DND-41 (cell line): ENCODE data around the gene AGRN.
"Not testable (repeated sequence)": the region's sequence is repeated elsewhere in the genome, so short reads cannot be mapped to it uniquely, and the experiment has no call there.

Experiments
- EZH2 ChIP-seq: IDR thresholded peaks from 3 replicates; pipeline ENCODE4 v1.6.1; 2012; ENCODE audit warnings: borderline replicate concordance, low read depth, mild to moderate bottlenecking, moderate library complexity, low read length, inconsistent platforms; ENCODE audit not compliant: severe bottlenecking
- TF ChIP-seq, protein P1 (sequence below): IDR thresholded peaks from 2 replicates; pipeline ENCODE4 v1.5.1; 2012; ENCODE audit warnings: borderline replicate concordance, low read length, moderate library complexity, mild to moderate bottlenecking; ENCODE audit not compliant: poor library complexity, severe bottlenecking; ENCODE audit errors: extremely low read depth

DNA sequence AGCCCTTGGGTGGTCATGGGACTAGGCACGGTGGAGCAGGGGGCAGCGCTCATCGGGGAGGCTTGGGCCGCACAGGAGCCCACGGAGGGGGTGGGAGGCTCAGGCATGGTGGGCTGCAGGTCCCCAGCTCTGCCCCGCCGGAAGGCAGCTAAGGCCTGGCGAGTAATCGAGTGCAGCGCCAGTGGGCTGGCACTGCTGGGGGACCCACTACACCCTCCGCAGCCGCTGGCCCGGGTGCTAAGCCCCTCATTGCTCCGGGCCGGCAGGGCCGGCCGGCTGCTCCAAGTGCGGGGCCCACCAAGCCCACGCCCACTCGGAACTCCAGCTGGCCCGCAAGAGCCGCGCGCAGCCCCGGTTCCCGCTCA, 1.6 kb upstream of the AGRN start:
- TF ChIP-seq, protein P1, sequence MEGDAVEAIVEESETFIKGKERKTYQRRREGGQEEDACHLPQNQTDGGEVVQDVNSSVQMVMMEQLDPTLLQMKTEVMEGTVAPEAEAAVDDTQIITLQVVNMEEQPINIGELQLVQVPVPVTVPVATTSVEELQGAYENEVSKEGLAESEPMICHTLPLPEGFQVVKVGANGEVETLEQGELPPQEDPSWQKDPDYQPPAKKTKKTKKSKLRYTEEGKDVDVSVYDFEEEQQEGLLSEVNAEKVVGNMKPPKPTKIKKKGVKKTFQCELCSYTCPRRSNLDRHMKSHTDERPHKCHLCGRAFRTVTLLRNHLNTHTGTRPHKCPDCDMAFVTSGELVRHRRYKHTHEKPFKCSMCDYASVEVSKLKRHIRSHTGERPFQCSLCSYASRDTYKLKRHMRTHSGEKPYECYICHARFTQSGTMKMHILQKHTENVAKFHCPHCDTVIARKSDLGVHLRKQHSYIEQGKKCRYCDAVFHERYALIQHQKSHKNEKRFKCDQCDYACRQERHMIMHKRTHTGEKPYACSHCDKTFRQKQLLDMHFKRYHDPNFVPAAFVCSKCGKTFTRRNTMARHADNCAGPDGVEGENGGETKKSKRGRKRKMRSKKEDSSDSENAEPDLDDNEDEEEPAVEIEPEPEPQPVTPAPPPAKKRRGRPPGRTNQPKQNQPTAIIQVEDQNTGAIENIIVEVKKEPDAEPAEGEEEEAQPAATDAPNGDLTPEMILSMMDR, result not testable (repeated sequence)
- TF ChIP-seq EZH2, result not testable (repeated sequence)
